Measurements from ENCODE around the gene SHC2.

SHC2 gene

DNA sequence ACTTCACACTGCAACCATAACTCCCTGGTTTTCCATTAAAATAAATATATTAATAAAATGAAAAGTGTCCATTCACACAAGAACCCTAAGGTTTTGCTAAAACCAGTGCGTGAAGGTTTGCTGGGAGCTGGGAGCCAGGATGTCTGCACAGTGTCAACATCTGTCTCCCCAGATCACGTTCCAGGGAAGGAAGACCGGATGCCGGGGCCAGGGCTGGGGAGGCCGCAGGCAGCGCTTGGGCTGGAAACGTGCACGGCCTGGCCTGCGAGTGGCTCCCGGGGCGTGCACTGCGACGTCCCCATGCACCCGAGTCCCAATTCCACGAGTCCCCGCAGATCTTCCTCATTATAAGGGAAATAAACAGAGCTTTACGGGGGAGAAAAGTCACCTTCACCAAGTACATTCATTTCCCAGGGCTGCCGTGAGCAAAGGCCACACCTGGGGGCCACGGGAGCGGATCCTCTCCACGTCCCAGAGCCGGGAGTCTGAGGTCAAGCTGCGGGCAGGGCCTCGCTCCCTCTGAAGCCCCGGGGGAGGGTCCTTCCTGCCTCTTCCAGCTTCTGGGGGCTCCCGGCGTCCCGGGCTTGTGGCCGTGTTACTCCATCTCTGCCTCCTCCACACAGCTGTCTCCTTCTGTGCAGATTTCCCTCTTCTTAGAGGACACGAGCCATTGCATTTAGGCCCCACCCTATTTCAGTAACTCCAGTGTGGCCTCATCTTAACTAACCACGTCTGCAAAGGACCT lies 12.8 kb downstream of the SHC2 start:
- peaks cover 15% of the 10 kb centered on the region for H3K9me3 Mint-ChIP-seq
- ATAC-seq: no peak
- no peak overlapping the region for H3K27ac Mint-ChIP-seq
- H3K4me1 Mint-ChIP-seq: no peaks in the 10 kb centered on the region
- no peak overlapping the region for H3K4me3 Mint-ChIP-seq
- no peaks in the 10 kb centered on the region for H3K36me3 Mint-ChIP-seq
- H3K27me3 Mint-ChIP-seq: no peaks in the 10 kb centered on the region

DNA sequence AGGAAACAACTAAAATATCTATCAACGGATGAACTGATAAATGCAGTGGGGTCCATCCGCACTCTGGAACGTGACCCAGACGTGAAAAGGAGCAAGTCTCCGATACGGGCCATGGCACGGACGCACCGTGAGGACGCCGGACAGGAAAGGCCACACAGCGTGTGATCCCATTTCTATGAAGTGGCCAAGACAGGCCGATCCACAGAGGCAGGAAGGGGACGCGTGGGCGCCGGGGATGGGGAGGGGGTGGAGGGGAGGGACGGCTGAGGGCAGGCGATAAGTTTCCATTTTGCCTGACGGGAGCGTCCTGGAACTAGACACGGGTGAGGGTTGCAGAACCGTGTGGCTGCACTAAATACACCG lies 13.8 kb downstream of the SHC2 start:
- Mint-ChIP-seq H3K9me3 (peaks cover 19% of the 10 kb centered on the region), H3K4me3 (no peak overlapping the region), H3K27me3 (peaks cover 4% of the 10 kb centered on the region), H3K27ac (no peak overlapping the region), H3K36me3 (peaks cover 3% of the 10 kb centered on the region), H3K4me1 (no peaks in the 10 kb centered on the region)
- no peak for ATAC-seq

DNA sequence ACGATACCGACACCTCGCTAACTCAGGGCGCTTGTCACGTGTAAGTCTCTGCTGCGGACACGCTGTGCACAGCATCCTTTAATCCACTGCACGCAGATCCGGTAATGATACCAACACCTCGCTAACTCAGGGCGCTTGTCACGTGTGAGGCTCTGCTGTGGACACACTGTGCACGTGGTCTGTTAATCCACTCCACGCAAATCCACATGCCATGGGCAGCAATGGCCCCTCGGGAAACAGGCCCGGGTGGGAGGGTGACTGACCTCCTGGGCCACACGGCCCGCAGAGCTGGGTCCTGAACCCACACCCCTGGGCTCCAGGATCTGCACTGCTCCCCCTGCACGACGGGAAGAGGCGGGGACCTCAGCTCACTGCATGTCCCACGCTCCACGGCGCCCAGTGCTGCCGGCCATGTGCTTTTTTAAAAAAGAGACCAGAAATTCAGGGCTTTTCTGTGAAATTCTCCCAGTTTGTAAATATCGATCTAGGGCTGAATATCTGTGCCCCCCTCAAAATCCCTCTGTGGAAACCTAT lies 16.1 kb downstream of the SHC2 start:
- Mint-ChIP-seq H3K36me3 (peaks cover 6% of the 10 kb centered on the region), H3K4me1 (no peaks in the 10 kb centered on the region), H3K4me3 (no peak overlapping the region), H3K27ac (no peak overlapping the region), H3K9me3 (peaks cover 17% of the 10 kb centered on the region), H3K27me3 (peaks cover 27% of the 10 kb centered on the region)
- ATAC-seq: no peak

DNA sequence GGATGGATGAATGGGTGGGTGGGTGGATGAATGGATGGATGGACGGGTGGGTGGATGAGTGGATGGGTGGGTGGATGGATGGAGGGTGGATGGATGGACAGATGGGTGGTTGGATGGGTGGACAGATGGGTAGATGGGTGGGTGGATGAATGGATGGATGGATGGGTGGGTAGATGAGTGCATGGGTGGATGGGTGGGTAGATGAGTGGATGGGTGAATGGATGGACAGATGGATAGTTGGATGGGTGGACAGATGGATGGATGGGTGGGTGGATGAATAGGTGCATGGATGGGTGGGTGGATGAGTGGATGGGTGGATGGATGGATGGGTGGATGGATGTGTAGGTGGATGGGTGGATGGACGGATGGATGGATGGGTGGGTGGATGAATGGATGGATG lies 17.8 kb downstream of the SHC2 start:
- H3K4me3 Mint-ChIP-seq: no peak overlapping the region
- H3K27me3 Mint-ChIP-seq: peaks cover 31% of the 10 kb centered on the region
- peaks cover 17% of the 10 kb centered on the region for H3K9me3 Mint-ChIP-seq
- H3K4me1 Mint-ChIP-seq: no peaks in the 10 kb centered on the region
- peaks cover 6% of the 10 kb centered on the region for H3K36me3 Mint-ChIP-seq
- no peak for ATAC-seq
- H3K27ac Mint-ChIP-seq: no peak overlapping the region

DNA sequence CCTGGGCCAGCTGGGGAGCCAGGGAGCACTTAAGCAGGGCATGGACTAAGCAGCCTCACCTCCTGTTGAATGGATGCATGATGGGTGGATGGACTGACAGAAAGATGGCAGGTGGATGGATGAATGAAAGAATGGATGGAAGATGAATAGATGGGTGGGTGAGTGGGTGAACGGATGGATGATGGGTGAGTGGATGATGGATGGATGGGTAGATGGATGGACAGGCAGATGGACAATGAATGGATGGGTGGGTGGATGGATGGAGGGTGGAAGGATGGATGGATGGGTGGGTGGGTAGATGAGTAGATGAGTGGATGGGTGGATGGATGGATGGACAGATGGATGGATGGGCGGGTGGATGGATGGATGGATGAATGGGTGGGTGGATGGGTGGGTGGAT lies 18.7 kb downstream of the SHC2 start:
- H3K4me3 Mint-ChIP-seq: no peak overlapping the region
- H3K4me1 Mint-ChIP-seq: peaks cover 5% of the 10 kb centered on the region
- H3K36me3 Mint-ChIP-seq: peaks cover 6% of the 10 kb centered on the region
- ATAC-seq: no peak
- peaks cover 17% of the 10 kb centered on the region for H3K9me3 Mint-ChIP-seq
- H3K27ac Mint-ChIP-seq: no peak overlapping the region
- H3K27me3 Mint-ChIP-seq: peaks cover 40% of the 10 kb centered on the region

DNA sequence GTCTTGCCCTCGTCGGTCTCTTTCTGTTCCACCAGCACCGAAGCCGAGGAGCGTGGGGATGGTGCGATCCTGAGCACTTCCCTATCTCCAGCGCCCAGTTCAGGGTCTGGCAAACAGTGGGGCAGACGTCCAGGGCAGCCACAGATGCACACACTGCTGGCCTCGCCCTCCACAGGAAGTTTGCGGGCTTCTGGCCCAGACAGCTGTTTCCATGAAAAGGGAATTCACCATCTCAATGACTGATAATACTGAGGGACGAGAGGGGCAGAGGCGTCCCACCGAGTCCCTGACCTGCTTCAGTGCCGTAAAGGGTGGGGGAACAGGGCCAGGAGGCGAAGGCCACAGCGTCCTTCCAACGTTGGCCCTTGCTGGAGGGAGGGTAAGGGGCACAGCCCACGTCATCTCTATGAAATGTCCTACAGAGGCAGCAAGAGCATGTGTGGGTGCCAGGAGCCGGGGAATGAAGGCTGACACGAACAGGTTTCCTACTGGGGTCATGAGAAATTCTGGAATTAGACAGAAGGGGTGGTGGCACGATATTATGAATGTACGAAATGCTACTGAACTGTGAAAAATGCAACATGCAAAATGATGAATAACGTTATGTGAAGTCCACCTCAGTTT lies 19.5 kb downstream of the SHC2 start:
- Mint-ChIP-seq H3K27ac (no peak overlapping the region), H3K4me3 (no peak overlapping the region), H3K4me1 (peaks cover 7% of the 10 kb centered on the region), H3K36me3 (peaks cover 6% of the 10 kb centered on the region), H3K9me3 (peaks cover 17% of the 10 kb centered on the region), H3K27me3 (peaks cover 42% of the 10 kb centered on the region)
- no peak for ATAC-seq

DNA sequence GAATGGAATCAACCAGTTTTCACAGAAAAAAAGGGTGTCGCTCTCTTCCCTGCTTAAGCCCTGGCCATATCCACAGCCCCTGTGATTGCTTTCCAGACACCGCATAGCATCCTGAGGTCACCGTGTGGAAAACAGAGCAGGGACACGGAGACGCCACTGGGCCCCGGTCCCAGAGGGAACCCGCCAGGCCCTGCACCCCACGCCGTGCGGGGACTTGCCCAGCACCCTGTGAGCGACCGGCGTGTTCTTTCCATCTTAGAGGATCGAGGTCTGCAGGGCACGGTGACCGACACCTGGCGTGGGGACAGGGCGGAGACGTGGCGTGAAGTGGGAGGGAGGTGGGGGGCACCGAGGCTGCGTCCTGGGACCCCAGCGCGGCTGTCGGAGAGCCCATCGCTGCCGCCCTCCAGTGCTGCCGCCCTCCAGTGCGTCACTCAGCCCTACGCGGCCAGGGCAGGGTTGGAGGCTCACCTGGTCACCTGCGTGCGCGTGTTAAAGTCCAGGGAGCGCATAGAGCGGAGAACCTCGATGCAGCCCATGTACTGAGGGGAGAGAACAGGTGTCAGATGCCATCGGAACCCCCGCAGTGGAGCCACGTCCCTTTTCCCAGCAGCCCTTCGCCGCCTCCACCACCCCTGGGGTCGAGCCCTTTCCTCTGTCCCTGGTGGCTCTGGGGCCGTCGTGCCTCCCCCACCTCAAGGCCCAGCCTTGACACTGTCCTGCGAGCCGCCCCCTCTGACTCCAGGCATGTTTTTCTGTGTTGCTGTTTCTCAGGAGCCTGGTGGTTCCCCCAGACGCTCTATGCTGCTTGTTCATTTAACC lies 20.2 kb downstream of the SHC2 start:
- H3K4me1 Mint-ChIP-seq: peaks cover 7% of the 10 kb centered on the region
- ATAC-seq: no peak
- no peak overlapping the region for H3K27ac Mint-ChIP-seq
- H3K4me3 Mint-ChIP-seq: no peak overlapping the region
- peaks cover 17% of the 10 kb centered on the region for H3K9me3 Mint-ChIP-seq
- peaks cover 42% of the 10 kb centered on the region for H3K27me3 Mint-ChIP-seq
- peaks cover 6% of the 10 kb centered on the region for H3K36me3 Mint-ChIP-seq

DNA sequence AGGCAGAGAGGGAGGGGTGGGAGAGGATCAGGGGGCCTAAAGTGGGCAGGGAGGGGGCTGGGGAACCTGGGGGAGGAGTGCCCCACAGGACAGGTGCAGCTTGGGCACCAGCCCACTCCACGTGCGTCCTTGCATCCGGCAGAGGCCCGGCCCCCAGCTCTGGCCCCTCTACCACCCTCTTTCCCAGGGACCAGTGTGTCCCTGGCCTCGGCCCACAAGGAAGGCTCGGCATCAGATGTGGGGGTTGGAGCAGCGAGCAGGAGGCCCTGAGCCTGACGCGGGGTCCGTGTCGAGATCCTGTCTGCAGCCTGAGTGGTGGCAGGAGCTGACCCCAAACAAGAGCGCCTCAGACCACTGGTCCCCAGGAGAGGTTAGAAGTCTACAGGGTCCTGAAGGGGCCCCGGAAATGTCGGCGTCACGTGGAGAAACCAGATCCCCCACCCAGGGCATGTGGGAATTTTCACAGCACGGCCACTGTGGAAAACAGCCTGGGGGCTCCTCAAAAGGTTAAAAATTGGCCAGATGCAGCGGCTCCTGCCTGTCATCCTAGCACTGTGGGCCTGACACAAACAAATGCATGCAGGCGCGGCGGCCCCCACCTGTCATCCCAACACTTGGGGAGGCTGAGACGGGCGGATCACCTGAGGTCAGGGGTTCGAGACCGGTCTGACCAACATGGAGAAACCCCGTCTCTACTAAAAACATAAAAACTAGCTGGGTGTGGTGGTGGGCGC lies 21.5 kb downstream of the SHC2 start:
- Mint-ChIP-seq H3K27me3 (peaks cover 42% of the 10 kb centered on the region), H3K4me3 (no peak overlapping the region), H3K4me1 (peaks cover 7% of the 10 kb centered on the region), H3K27ac (no peak overlapping the region), H3K36me3 (peaks cover 6% of the 10 kb centered on the region), H3K9me3 (peaks cover 17% of the 10 kb centered on the region)
- ATAC-seq: no peak

DNA sequence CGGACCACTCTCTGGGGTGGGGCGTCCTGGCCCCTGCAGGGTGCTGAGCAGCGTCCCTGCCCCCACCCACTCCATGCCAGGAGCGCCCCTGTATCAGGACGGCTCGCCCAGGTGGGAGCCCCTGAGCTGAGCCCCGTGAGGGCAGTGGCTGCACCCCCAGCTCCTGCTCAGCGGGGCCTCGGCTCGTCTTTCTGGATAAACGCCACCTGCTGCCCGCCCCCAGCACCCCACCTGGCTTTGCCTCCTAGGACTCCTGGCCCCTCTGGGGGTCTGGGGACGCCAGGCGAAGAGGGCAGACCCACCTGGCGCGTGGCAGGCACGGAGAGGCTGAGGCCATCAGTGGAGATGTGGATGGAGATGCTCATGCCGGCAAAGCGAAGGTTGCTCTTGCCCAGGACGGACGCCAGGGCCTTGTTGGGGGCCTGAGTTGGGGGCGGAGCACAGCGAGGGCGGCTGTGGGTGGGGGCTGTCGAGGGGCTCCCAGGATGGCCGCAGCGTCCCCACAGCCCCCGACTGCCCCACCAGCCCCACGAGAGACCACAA lies 22.3 kb downstream of the SHC2 start:
- Mint-ChIP-seq H3K4me3 (no peak overlapping the region), H3K27ac (no peak overlapping the region), H3K4me1 (peaks cover 7% of the 10 kb centered on the region), H3K9me3 (peaks cover 12% of the 10 kb centered on the region), H3K36me3 (peaks cover 6% of the 10 kb centered on the region), H3K27me3 (peaks cover 42% of the 10 kb centered on the region)
- ATAC-seq: no peak

DNA sequence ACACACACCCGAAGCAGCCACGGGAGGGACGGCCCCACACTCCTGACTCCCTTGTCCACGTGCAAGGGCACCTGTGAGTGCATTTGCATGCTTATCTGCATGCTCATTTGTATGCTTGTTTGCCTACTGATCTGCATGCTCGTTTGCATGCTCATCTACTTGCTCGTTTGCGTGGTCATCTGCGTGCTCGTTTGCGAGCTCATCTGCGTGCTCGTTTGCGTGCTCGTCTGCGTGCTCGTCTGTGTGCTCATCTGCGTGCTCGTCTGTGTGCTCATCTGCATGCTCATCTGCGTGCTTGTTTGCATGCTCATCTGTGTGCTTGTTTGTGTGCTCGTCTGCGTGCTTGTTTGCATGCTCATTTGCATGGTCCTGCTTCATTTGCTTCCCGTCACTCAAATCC lies 23.8 kb downstream of the SHC2 start:
- H3K36me3 Mint-ChIP-seq: peaks cover 3% of the 10 kb centered on the region
- H3K27me3 Mint-ChIP-seq: peaks cover 38% of the 10 kb centered on the region
- peaks cover 3% of the 10 kb centered on the region for H3K9me3 Mint-ChIP-seq
- ATAC-seq: no peak
- no peak overlapping the region for H3K27ac Mint-ChIP-seq
- peaks cover 7% of the 10 kb centered on the region for H3K4me1 Mint-ChIP-seq
- no peak overlapping the region for H3K4me3 Mint-ChIP-seq

DNA sequence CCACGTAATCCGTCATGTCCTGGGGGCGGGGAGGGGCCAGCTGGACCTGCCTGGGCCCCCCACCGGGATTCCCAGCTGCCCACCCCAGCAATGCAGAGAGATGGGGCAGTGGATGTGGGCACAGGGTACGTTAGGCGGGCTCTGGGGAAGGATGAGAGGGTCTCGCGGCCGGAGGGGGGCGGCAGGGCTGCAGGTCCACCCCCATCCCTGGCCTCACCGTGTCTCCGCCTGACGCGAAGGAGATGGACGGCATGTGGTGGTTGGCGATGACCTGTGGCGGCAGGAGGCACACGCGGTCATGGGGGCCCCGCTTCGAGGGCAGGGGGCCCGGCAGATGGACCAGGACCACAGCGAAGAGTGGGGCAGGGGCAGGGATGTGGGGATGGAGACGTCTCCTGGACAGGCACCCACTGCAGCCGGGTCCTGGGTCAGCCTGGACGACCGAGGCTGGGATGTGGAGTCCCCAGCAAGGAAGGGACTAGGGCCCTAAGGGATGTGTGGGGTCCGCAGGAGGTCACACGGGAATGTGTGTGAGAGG lies 24.4 kb downstream of the SHC2 start:
- Mint-ChIP-seq H3K27me3 (peaks cover 32% of the 10 kb centered on the region), H3K4me1 (peaks cover 7% of the 10 kb centered on the region), H3K4me3 (no peak overlapping the region), H3K27ac (no peak overlapping the region), H3K36me3 (no peaks in the 10 kb centered on the region), H3K9me3 (no peaks in the 10 kb centered on the region)
- no peak for ATAC-seq

DNA sequence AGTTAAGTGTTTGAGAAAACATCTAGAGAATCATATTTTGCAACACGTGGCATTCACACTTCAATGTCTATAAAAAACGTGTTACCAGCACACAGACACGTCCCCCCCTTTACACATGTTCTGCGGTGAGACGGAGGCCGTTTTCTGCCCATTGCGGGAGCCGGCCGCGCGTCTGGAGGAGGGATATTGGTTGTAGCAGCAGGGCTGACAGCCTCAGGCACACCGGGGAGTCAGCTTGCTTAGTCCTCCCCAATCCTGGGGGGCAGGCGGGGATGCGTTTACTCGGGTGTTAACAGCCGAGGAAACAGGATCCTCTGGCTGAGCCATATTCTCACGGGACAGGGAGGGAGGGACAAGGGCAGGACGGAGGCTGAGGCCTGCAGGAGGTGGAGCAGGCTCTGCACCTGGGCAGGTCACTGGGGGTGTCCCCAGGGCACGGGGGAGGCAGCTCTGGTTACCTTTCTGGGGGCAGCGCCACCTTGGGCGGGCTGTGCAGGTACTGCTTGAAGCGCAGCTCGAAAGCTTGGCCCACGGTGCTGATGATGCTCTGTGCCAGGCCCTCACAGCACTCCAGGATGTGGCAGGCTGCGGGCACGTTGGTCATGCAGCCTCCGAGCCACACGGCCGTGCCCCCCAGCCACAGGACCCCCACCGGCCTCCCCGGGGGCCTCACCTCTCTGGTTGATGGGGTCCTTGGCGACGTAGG lies 25.0 kb downstream of the SHC2 start:
- H3K27ac Mint-ChIP-seq: no peak overlapping the region
- H3K9me3 Mint-ChIP-seq: peaks cover 3% of the 10 kb centered on the region
- H3K27me3 Mint-ChIP-seq: peaks cover 26% of the 10 kb centered on the region
- no peak for ATAC-seq
- peaks cover 7% of the 10 kb centered on the region for H3K4me1 Mint-ChIP-seq
- H3K4me3 Mint-ChIP-seq: no peak overlapping the region
- H3K36me3 Mint-ChIP-seq: no peaks in the 10 kb centered on the region

DNA sequence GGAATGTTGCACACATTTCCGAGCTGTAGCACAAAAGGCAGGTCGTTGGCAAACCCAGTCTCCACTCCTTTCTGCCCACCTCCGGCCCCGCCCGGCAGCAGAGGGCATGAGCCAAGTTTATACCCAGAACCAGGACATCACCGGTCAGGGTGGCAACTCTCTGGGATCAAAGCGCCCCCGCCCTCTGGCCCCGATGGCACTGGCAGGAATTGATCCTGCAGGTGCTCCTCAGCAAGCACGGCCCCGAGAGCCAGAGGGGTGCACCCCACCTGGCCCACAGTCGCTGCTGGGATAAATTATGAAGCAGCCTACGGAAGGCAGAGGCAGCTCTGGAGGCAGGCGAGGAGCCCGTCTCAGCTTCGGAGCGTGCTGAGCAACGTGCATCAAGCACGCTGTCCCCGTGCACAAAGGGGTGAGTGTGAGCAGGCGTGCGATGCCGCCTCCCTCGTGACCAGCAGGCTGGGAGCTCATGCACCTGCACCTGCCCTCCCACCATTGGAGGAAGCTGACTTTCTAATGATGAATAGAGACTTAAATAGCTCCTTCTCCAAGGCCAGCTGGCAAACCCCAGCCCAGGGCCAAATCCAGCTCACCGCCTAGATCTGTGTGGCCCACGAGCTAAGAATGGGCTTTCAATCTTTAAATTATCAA lies 25.7 kb downstream of the SHC2 start:
- peaks cover 19% of the 10 kb centered on the region for H3K27me3 Mint-ChIP-seq
- no peak overlapping the region for H3K27ac Mint-ChIP-seq
- no peak for ATAC-seq
- H3K4me1 Mint-ChIP-seq: peaks cover 7% of the 10 kb centered on the region
- no peaks in the 10 kb centered on the region for H3K36me3 Mint-ChIP-seq
- H3K4me3 Mint-ChIP-seq: no peak overlapping the region
- peaks cover 4% of the 10 kb centered on the region for H3K9me3 Mint-ChIP-seq
